Measurements from ENCODE around the gene MAP10. TPM values are rescaled to one million over a fixed set of nuclear protein-coding genes. Genes with fewer than 3 reads are reported as not detected.

Gene MAP10
- total RNA-seq, 1 experiment from 2014 or later = 1.2 TPM

DNA sequence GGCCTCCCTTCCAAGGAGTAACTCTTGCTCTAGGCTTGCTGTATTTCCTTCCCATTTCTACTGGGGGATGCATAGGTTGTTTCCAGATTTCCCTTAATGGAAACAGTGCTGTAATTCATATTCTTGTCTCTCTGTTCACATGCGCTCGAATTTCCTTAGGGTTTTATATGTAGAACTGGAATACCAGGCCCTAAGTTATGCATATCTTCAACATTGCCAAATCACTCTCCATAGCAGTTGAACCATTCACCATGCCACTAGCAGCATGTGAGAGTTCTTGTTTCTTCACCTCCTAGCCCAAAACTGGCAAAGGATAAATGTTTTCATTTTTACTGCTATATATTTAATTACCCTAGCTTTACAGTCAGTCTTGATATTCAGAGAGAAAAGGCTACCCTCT lies 12.8 kb downstream of the MAP10 start:
- no peak overlapping the region for H2AK5ac ChIP-seq (ENCODE audit: insufficient read length, low read length)
- no peaks in the 10 kb centered on the region for H3K4me1 ChIP-seq (ENCODE audit: insufficient read depth, low read length)
- no peak overlapping the region for H3K18ac ChIP-seq (ENCODE audit: insufficient read length, low read depth, low read length)
- no peaks in the 10 kb centered on the region for H3K4me1 Mint-ChIP-seq
- no peaks in the 10 kb centered on the region for H3K36me3 Mint-ChIP-seq (ENCODE audit: insufficient read depth in 1 of 3, low read depth in 3 of 3)
- H2AFZ ChIP-seq (ENCODE audit: low read length) = no peak overlapping the region
- no peaks in the 10 kb centered on the region for H3K23me2 ChIP-seq (ENCODE audit: insufficient read length, low read depth, low read length, poor library complexity, severe bottlenecking)
- no peak overlapping the region for H3T11ph ChIP-seq (ENCODE audit: low read length)
- H3K4me2 ChIP-seq (ENCODE audit: insufficient read depth, insufficient read length, low read length) = no peak overlapping the region
- H2BK12ac ChIP-seq (ENCODE audit: insufficient read length, low read depth, low read length) = no peak overlapping the region
- no peak overlapping the region for H3K9ac ChIP-seq (ENCODE audit: extremely low read depth, insufficient read length, low read length)
- no peak overlapping the region for H2BK5ac ChIP-seq (ENCODE audit: insufficient read length, low read length)
- H2BK20ac ChIP-seq (ENCODE audit: low read depth, low read length, poor library complexity, severe bottlenecking) = no peak overlapping the region
- H3K23ac ChIP-seq (ENCODE audit: insufficient read length, low read depth, low read length) = no peak overlapping the region
- no peaks in the 10 kb centered on the region for H3K27me3 ChIP-seq (ENCODE audit: insufficient read depth, low read length)
- no peak overlapping the region for H3K56ac ChIP-seq (ENCODE audit: insufficient read length, low read depth, low read length)
- no peak for DNase-seq
- peaks cover 1% of the 10 kb centered on the region; the same call in 1 of the 2 replicates for H3K27me3 Mint-ChIP-seq (ENCODE audit: low read depth)
- no peak overlapping the region for H3K27ac Mint-ChIP-seq
- H4K8ac ChIP-seq (replicated peaks; ENCODE audit: insufficient read length, low read depth, low read length) = no peak overlapping the region
- no peaks in the 10 kb centered on the region for H4K20me1 ChIP-seq (ENCODE audit: control insufficient read depth, insufficient read depth, insufficient read length)
- no peak overlapping the region for H3K4ac ChIP-seq (ENCODE audit: low read depth, low read length)
- H3K9me3 ChIP-seq (ENCODE audit: control insufficient read depth, low read depth, low read length) = no peaks in the 10 kb centered on the region
- H4K91ac ChIP-seq (ENCODE audit: insufficient read length, low read depth, low read length) = no peak overlapping the region
- no peaks in the 10 kb centered on the region for H3K9me3 Mint-ChIP-seq
- H3K4me3 Mint-ChIP-seq = no peak overlapping the region
- no peak overlapping the region for H4K5ac ChIP-seq (ENCODE audit: insufficient read length, low read depth, low read length)
- H3K27ac ChIP-seq (ENCODE audit: insufficient read length, low read depth, low read length) = no peak overlapping the region
- no peaks in the 10 kb centered on the region for H3K79me2 ChIP-seq (ENCODE audit: insufficient read depth, low read length)
- TF ChIP-seq, protein P1, sequence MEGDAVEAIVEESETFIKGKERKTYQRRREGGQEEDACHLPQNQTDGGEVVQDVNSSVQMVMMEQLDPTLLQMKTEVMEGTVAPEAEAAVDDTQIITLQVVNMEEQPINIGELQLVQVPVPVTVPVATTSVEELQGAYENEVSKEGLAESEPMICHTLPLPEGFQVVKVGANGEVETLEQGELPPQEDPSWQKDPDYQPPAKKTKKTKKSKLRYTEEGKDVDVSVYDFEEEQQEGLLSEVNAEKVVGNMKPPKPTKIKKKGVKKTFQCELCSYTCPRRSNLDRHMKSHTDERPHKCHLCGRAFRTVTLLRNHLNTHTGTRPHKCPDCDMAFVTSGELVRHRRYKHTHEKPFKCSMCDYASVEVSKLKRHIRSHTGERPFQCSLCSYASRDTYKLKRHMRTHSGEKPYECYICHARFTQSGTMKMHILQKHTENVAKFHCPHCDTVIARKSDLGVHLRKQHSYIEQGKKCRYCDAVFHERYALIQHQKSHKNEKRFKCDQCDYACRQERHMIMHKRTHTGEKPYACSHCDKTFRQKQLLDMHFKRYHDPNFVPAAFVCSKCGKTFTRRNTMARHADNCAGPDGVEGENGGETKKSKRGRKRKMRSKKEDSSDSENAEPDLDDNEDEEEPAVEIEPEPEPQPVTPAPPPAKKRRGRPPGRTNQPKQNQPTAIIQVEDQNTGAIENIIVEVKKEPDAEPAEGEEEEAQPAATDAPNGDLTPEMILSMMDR (conservative IDR thresholded peaks at IDR 0.05) = no peak
- no peak overlapping the region for H2BK120ac ChIP-seq (ENCODE audit: low read depth, low read length, poor library complexity, severe bottlenecking)
- no peak overlapping the region for H3K14ac ChIP-seq (ENCODE audit: insufficient read depth, low read length)
- WGBS (ENCODE audit: extremely low coverage, insufficient read length, low lambda C conversion rate) = no CpG with 5 or more reads among the region's 2 CpGs
- H3K79me1 ChIP-seq (ENCODE audit: insufficient read depth, low read depth, low read length, poor library complexity, severe bottlenecking) = no peaks in the 10 kb centered on the region
- no peak overlapping the region for H2BK15ac ChIP-seq (ENCODE audit: low read depth, low read length)
